HL-60 (cell line): Measurements from ENCODE around the gene LUZP2.

Source experiments
- GABPA ChIP-seq: IDR thresholded peaks from 2 replicates; pipeline ENCODE4 v1.6.1; 2012; ENCODE audit warnings: low read depth
- POLR2AphosphoS5 ChIP-seq: IDR thresholded peaks from 2 replicates; pipeline ENCODE4 v1.6.1; 2012; ENCODE audit warnings: low read depth
- TF ChIP-seq, protein P1 (sequence below): IDR thresholded peaks from one replicate; pipeline ENCODE4 v1.5.1; 2011; ENCODE audit warnings: low read length, control low read depth, inconsistent platforms; ENCODE audit not compliant: insufficient read depth
- TF ChIP-seq, protein P2 (sequence below): IDR thresholded peaks from 2 replicates; pipeline ENCODE4 v1.6.1; 2012; ENCODE audit warnings: low read depth; ENCODE audit not compliant: insufficient replicate concordance

DNA sequence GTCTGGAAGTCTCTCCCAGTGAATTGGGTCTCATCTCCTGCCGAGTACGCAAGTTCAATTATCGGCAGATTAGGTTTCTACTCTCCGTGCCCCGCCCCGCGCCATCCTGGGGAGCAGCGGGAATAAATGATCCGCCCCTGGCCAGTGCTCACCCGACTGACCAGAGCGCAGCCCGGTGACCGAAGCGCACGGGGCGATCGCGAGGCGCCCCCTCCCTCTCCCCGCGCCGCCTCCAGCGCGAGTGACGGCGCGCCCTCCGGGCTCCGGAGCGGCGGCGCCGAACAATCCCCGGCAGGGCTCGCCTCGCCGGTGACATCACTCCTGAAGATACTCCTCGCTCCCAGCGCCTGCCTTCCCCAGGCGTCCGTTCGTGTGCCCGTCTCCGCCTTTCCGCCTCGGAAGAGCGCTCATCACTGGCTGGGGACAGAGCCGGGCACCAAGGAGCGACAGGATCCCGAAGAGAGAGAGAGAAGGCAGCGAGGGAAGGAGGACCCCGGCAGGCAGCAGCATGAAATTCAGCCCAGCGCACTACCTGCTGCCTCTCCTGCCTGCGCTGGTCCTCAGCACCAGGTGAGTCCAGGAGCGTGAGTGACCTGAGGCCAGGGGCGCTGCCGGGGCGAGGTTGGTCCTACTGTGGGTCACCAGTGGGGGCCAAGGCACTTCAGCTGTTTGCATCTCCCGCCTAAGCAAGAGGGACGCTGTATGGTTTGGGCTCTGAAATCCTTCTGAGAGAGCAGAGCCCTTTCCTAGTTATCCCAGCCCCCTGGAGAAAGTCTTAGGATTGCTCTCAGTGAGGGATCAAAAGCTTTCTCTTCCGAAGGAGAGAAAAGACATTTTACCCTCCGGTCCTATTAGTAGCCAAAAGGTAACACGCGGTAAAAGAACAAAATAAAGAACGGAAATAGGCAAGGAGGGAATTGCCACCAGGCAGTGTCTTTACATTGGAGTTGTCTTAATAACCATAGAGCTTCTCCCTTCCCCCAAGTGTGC is at the start of gene LUZP2:
- TF ChIP-seq, protein P1, sequence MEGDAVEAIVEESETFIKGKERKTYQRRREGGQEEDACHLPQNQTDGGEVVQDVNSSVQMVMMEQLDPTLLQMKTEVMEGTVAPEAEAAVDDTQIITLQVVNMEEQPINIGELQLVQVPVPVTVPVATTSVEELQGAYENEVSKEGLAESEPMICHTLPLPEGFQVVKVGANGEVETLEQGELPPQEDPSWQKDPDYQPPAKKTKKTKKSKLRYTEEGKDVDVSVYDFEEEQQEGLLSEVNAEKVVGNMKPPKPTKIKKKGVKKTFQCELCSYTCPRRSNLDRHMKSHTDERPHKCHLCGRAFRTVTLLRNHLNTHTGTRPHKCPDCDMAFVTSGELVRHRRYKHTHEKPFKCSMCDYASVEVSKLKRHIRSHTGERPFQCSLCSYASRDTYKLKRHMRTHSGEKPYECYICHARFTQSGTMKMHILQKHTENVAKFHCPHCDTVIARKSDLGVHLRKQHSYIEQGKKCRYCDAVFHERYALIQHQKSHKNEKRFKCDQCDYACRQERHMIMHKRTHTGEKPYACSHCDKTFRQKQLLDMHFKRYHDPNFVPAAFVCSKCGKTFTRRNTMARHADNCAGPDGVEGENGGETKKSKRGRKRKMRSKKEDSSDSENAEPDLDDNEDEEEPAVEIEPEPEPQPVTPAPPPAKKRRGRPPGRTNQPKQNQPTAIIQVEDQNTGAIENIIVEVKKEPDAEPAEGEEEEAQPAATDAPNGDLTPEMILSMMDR, result no peak
- no peak for TF ChIP-seq GABPA
- no peak for TF ChIP-seq POLR2AphosphoS5
- TF ChIP-seq, protein P2, sequence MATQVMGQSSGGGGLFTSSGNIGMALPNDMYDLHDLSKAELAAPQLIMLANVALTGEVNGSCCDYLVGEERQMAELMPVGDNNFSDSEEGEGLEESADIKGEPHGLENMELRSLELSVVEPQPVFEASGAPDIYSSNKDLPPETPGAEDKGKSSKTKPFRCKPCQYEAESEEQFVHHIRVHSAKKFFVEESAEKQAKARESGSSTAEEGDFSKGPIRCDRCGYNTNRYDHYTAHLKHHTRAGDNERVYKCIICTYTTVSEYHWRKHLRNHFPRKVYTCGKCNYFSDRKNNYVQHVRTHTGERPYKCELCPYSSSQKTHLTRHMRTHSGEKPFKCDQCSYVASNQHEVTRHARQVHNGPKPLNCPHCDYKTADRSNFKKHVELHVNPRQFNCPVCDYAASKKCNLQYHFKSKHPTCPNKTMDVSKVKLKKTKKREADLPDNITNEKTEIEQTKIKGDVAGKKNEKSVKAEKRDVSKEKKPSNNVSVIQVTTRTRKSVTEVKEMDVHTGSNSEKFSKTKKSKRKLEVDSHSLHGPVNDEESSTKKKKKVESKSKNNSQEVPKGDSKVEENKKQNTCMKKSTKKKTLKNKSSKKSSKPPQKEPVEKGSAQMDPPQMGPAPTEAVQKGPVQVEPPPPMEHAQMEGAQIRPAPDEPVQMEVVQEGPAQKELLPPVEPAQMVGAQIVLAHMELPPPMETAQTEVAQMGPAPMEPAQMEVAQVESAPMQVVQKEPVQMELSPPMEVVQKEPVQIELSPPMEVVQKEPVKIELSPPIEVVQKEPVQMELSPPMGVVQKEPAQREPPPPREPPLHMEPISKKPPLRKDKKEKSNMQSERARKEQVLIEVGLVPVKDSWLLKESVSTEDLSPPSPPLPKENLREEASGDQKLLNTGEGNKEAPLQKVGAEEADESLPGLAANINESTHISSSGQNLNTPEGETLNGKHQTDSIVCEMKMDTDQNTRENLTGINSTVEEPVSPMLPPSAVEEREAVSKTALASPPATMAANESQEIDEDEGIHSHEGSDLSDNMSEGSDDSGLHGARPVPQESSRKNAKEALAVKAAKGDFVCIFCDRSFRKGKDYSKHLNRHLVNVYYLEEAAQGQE, result no peak
